Keratinocyte (primary cell): ENCODE measurements around the gene RIC8A. TPM values are rescaled to one million over a fixed set of nuclear protein-coding genes. Genes with fewer than 3 reads are reported as not detected.

ENCODE experiments used
- DNase-seq: peaks from one replicate; pipeline ENCODE4 v3.0.0-alpha.2; 2011; ENCODE audit warnings: low read depth, missing footprints, low spot score
- FAIRE-seq: peaks from 2 replicates; lab custom pipeline; 2011; peaks lifted over from hg19 to GRCh38; lab: Jason Lieb, UNC
- H2AFZ ChIP-seq: 2 replicates; pipeline ENCODE4 v1.6.0; 2012; ENCODE audit warnings: low read length, control low read depth, inconsistent platforms; ENCODE audit not compliant: control insufficient read depth
- H3K27ac ChIP-seq: 2 replicates; pipeline ENCODE4 v1.5.1; 2011; ENCODE audit warnings: low read length; ENCODE audit not compliant: control insufficient read depth, insufficient read depth
- H3K27me3 ChIP-seq: 3 replicates; pipeline ENCODE4 v1.6.0; 2011; ENCODE audit warnings: low read length; ENCODE audit not compliant: control insufficient read depth, insufficient read depth; ENCODE audit errors: extremely low read depth
- H3K36me3 ChIP-seq, 2 experiments: 2 replicates in 1 of 2; 3 replicates in 1 of 2; pipeline ENCODE4 v1.5.1; 2011; ENCODE audit warnings: low read length in 2 of 2, mild to moderate bottlenecking in 1 of 2; ENCODE audit not compliant: control insufficient read depth in 2 of 2, insufficient read depth in 2 of 2; ENCODE audit errors: extremely low read depth in 1 of 2
- H3K4me1 ChIP-seq: 3 replicates; pipeline ENCODE4 v1.5.1; 2011; ENCODE audit warnings: low read length; ENCODE audit not compliant: control insufficient read depth, insufficient read depth; ENCODE audit errors: extremely low read depth
- H3K4me2 ChIP-seq: 3 replicates; pipeline ENCODE4 v1.6.0; 2011; ENCODE audit warnings: low read depth, low read length; ENCODE audit not compliant: control insufficient read depth, insufficient read depth; ENCODE audit errors: extremely low read depth
- H3K4me3 ChIP-seq, 3 experiments: fragments of 200-600 bp in 1 of 3; sonication (generic) in 1 of 3; 2 replicates in 2 of 3; 3 replicates in 1 of 3; pipeline ENCODE4 v1.5.1; 2011 to 2016; ENCODE audit warnings: low read length in 3 of 3, mild to moderate bottlenecking in 3 of 3, control low read depth in 2 of 3, inconsistent platforms in 1 of 3, low read depth in 1 of 3, mixed read lengths in 1 of 3, mixed run types in 1 of 3, moderate library complexity in 1 of 3; ENCODE audit not compliant: control insufficient read depth in 2 of 3, insufficient read depth in 2 of 3; ENCODE audit errors: extremely low read depth in 1 of 3
- H3K79me2 ChIP-seq: 2 replicates; pipeline ENCODE4 v1.6.0; 2012; ENCODE audit warnings: low read length; ENCODE audit not compliant: control insufficient read depth, insufficient read depth
- H3K9ac ChIP-seq: 3 replicates; pipeline ENCODE4 v1.6.0; 2011; ENCODE audit warnings: low read length; ENCODE audit not compliant: control insufficient read depth, insufficient read depth; ENCODE audit errors: extremely low read depth
- H3K9me1 ChIP-seq: 3 replicates; pipeline ENCODE4 v1.6.0; 2011; ENCODE audit warnings: low read length; ENCODE audit not compliant: control insufficient read depth, insufficient read depth; ENCODE audit errors: extremely low read depth
- H3K9me3 ChIP-seq: 2 replicates; pipeline ENCODE4 v1.5.1; 2012; ENCODE audit warnings: low read depth, low read length; ENCODE audit not compliant: control insufficient read depth
- H4K20me1 ChIP-seq: 3 replicates; pipeline ENCODE4 v1.6.0; 2011; ENCODE audit warnings: low read length; ENCODE audit not compliant: control insufficient read depth, insufficient read depth; ENCODE audit errors: extremely low read depth
- EZH2 ChIP-seq: IDR thresholded peaks from one replicate; pipeline ENCODE4 v1.6.1; 2012; ENCODE audit warnings: inconsistent platforms, mild to moderate bottlenecking, low read length, moderate library complexity
- dilution Hi-C: fragments of 300-500 bp; cut with MboI; formaldehyde crosslinking; loops from one replicate; pipeline ENCODE4 v1.7.0; 2020; ENCODE audit warnings: low sequenced_read_pairs; ENCODE audit not compliant: extremely low pct_ligation_motif_present
- polyA plus RNA-seq, 5 experiments: library from polyadenylated mRNA; depleted of rRNA in 3 of 5; stranded (reverse) in 3 of 5; stranded (forward) in 1 of 5; unstranded in 1 of 5; fragments of >200 nt; gene quantifications; 1 replicate in 1 of 5; 2 replicates in 3 of 5; 3 replicates in 1 of 5; pipeline versions ENCODE4 v1.2.1 to v1.2.3, GENCODE V29; 2011 to 2012; ENCODE audit warnings: missing spikeins in 2 of 5, low read depth in 1 of 5, low replicate concordance in 1 of 5
- TF ChIP-seq, protein P1 (sequence below), 3 experiments: IDR thresholded peaks in 1 of 3; conservative IDR thresholded peaks in 1 of 3; optimal IDR thresholded peaks in 1 of 3; 2 replicates in 2 of 3; 3 replicates in 1 of 3; pipeline versions ENCODE3 to v1.5.1; 2011; ENCODE audit warnings: low read length in 3 of 3, mild to moderate bottlenecking in 3 of 3, moderate library complexity in 2 of 3, control low read depth in 1 of 3, inconsistent platforms in 1 of 3; ENCODE audit not compliant: insufficient read depth in 2 of 3; ENCODE audit errors: extremely low read depth in 1 of 3

Gene RIC8A
- polyA plus RNA-seq, 1 donor (not counting 4 experiments of a cell fraction or from before 2014, with no cell fraction given), result 120 TPM

- Histone ChIP-seq H4K20me1 (no peaks in the 10 kb centered on the region), H3K4me3 (no peak overlapping the region), H3K9me3 (no peaks in the 10 kb centered on the region), H3K79me2 (no peaks in the 10 kb centered on the region), H3K9ac (no peak overlapping the region), H3K4me1 (no peaks in the 10 kb centered on the region), H3K4me2 (no peak overlapping the region), H3K27me3 (no peaks in the 10 kb centered on the region), H2AFZ (no peak overlapping the region), H3K27ac (no peak overlapping the region), H3K36me3 (peaks cover 22 to 23% of the 10 kb centered on the region in 2 experiments), H3K9me1 (no peaks in the 10 kb centered on the region)
- FAIRE-seq (no peak), DNase-seq (no peak)
- no peak for TF ChIP-seq EZH2
- TF ChIP-seq, protein P1, sequence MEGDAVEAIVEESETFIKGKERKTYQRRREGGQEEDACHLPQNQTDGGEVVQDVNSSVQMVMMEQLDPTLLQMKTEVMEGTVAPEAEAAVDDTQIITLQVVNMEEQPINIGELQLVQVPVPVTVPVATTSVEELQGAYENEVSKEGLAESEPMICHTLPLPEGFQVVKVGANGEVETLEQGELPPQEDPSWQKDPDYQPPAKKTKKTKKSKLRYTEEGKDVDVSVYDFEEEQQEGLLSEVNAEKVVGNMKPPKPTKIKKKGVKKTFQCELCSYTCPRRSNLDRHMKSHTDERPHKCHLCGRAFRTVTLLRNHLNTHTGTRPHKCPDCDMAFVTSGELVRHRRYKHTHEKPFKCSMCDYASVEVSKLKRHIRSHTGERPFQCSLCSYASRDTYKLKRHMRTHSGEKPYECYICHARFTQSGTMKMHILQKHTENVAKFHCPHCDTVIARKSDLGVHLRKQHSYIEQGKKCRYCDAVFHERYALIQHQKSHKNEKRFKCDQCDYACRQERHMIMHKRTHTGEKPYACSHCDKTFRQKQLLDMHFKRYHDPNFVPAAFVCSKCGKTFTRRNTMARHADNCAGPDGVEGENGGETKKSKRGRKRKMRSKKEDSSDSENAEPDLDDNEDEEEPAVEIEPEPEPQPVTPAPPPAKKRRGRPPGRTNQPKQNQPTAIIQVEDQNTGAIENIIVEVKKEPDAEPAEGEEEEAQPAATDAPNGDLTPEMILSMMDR (optimal IDR thresholded peaks at IDR 0.05 in 1 of 3, IDR thresholded peaks at IDR 0.05 in 1 of 3, conservative IDR thresholded peaks at IDR 0.05 in 1 of 3; ENCODE audit: extremely low read depth in 1 of 3, insufficient read depth in 2 of 3, low read length in 3 of 3), result no peak
- dilution Hi-C loops, result no loop called here
Observed at GRCh38 chr11:255176-255575, 47.7 kb downstream of the RIC8A start.

DNA sequence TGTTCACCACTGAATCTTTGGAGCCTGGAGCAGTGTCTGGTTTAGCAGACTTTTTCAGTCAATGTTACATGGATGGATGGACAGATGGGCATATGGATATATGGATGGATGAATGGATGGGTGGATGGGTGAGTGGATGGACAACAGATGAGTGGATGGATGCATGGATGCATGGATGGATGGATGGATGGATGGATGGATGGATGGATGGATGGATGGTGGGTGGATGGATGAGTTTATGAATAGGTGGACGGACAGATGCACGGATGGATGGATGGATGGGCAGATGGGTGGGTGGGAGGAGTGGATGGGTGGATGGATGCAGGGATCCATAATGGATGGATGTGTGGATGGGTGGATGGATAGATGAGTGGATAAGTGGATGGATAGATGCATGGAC, 48.3 kb downstream of the RIC8A start:
- no peak for TF ChIP-seq EZH2
- TF ChIP-seq, protein P1 (optimal IDR thresholded peaks at IDR 0.05 in 1 of 3, IDR thresholded peaks at IDR 0.05 in 1 of 3, conservative IDR thresholded peaks at IDR 0.05 in 1 of 3; ENCODE audit: extremely low read depth in 1 of 3, insufficient read depth in 2 of 3, low read length in 3 of 3), result no peak
- DNase-seq (no peak), FAIRE-seq (no peak)
- Histone ChIP-seq H3K36me3 (peaks cover 17 to 20% of the 10 kb centered on the region in 2 experiments), H3K4me3 (no peak overlapping the region), H3K9me1 (no peaks in the 10 kb centered on the region), H3K4me1 (no peaks in the 10 kb centered on the region), H3K9me3 (no peaks in the 10 kb centered on the region), H3K9ac (no peak overlapping the region), H3K79me2 (no peaks in the 10 kb centered on the region), H3K27me3 (no peaks in the 10 kb centered on the region), H3K4me2 (no peak overlapping the region), H3K27ac (no peak overlapping the region), H2AFZ (no peak overlapping the region), H4K20me1 (no peaks in the 10 kb centered on the region)
- dilution Hi-C loops, result no loop called here
